GM12875 (cell line): ENCODE data around the gene VGLL2.

ENCODE experiments used
- H3K4me3 ChIP-seq: one replicate; pipeline ENCODE4 v1.5.1; 2011; ENCODE audit warnings: low read depth, low read length, control low read depth
- TF ChIP-seq, protein P1 (sequence below): IDR thresholded peaks from 2 replicates; pipeline ENCODE4 v1.5.1; 2011; ENCODE audit warnings: low read depth, mild to moderate bottlenecking, control low read depth, inconsistent platforms, low read length, moderate library complexity, borderline replicate concordance; ENCODE audit not compliant: insufficient read depth

The VGLL2 gene

DNA sequence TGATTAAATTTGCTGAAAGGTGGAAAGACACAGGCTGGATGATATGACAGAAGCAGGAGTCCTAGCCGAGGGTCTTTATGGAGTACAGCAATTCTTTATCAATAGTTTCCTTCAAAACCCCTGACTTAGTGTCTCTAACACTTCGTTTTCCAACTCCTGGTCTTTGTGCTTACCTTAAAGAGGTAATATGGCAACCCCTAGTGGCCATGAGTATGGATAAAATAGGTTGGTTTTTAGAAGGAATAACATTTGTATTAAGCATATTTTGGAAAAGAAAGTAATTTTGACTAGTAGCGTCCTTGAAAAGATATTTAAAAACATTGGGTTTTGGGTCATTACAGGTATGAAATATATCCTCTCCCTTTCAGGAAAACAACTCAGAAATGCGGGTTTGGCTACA is 51.9 kb downstream of the VGLL2 start:
- H3K4me3 ChIP-seq = no peak overlapping the region
- TF ChIP-seq, protein P1, sequence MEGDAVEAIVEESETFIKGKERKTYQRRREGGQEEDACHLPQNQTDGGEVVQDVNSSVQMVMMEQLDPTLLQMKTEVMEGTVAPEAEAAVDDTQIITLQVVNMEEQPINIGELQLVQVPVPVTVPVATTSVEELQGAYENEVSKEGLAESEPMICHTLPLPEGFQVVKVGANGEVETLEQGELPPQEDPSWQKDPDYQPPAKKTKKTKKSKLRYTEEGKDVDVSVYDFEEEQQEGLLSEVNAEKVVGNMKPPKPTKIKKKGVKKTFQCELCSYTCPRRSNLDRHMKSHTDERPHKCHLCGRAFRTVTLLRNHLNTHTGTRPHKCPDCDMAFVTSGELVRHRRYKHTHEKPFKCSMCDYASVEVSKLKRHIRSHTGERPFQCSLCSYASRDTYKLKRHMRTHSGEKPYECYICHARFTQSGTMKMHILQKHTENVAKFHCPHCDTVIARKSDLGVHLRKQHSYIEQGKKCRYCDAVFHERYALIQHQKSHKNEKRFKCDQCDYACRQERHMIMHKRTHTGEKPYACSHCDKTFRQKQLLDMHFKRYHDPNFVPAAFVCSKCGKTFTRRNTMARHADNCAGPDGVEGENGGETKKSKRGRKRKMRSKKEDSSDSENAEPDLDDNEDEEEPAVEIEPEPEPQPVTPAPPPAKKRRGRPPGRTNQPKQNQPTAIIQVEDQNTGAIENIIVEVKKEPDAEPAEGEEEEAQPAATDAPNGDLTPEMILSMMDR = no peak
